GM23338 (cell line): ENCODE measurements around the gene ART3. TPM values are rescaled to one million over a fixed set of nuclear protein-coding genes. Genes with fewer than 3 reads are reported as not detected.

ENCODE experiments used
- ATAC-seq: fragments of 200-7000 bp; cut with Tn5 transposase; 3 replicates; pipeline ENCODE4 v1.9.1; 2020
- DNase-seq: peaks from one replicate; pipeline ENCODE4 v3.0.0-alpha.2; 2015; ENCODE audit warnings: low spot score
- H2AFZ ChIP-seq: fragments of 200-600 bp; sonication (generic); 2 replicates; pipeline ENCODE4 v1.8.0; 2016; ENCODE audit warnings: antibody characterized with exemption, mild to moderate bottlenecking, moderate library complexity
- H3F3A ChIP-seq: fragments of 200-600 bp; sonication (generic); replicated peaks from 2 replicates; pipeline ENCODE4 v1.8.0; 2017; ENCODE audit warnings: antibody characterized with exemption, mixed run types, low read depth
- H3K27ac ChIP-seq: fragments of 200-600 bp; sonication (generic); 2 replicates; pipeline ENCODE4 v1.6.1; 2016; ENCODE audit warnings: low read depth
- H3K27me3 ChIP-seq: fragments of 200-600 bp; sonication (generic); 2 replicates; pipeline ENCODE4 v1.8.0; 2016; ENCODE audit warnings: mild to moderate bottlenecking, mixed run types, moderate library complexity; ENCODE audit not compliant: insufficient read depth
- H3K36me3 ChIP-seq: fragments of 200-600 bp; sonication (generic); 2 replicates; pipeline ENCODE4 v1.8.0; 2016; ENCODE audit warnings: mild to moderate bottlenecking; ENCODE audit not compliant: insufficient read depth
- H3K4me1 ChIP-seq: fragments of 200-600 bp; sonication (generic); 2 replicates; pipeline ENCODE4 v1.8.0; 2016; ENCODE audit warnings: mild to moderate bottlenecking, moderate library complexity; ENCODE audit not compliant: insufficient read depth
- H3K4me2 ChIP-seq: fragments of 200-600 bp; sonication (generic); 2 replicates; pipeline ENCODE4 v1.7.1; 2017; ENCODE audit warnings: mixed run types
- H3K4me3 ChIP-seq: fragments of 200-600 bp; sonication (generic); 2 replicates; pipeline ENCODE4 v1.6.1; 2016; ENCODE audit warnings: mixed run types
- H3K79me2 ChIP-seq: fragments of 200-600 bp; sonication (generic); replicated peaks from 2 replicates; pipeline ENCODE4 v1.8.0; 2017; ENCODE audit warnings: mild to moderate bottlenecking; ENCODE audit not compliant: insufficient read depth
- H3K9me2 ChIP-seq: fragments of 200-600 bp; sonication (generic); 2 replicates; pipeline ENCODE4 v1.8.0; 2017; ENCODE audit not compliant: insufficient read depth
- H4K20me1 ChIP-seq: fragments of 200-600 bp; sonication (generic); replicated peaks from 2 replicates; pipeline ENCODE4 v1.8.0; 2017; ENCODE audit warnings: mild to moderate bottlenecking; ENCODE audit not compliant: insufficient read depth
- H3K27ac Mint-ChIP-seq: 2 replicates; pipeline ENCODE4 v1.8.0; 2020; ENCODE audit warnings: inconsistent platforms, mild to moderate bottlenecking, moderate library complexity, mixed read lengths
- H3K27me3 Mint-ChIP-seq: 3 replicates; pipeline ENCODE4 v1.8.0; 2022; ENCODE audit warnings: low read depth, mild to moderate bottlenecking, moderate library complexity, mixed read lengths, inconsistent platforms; ENCODE audit not compliant: insufficient read depth, poor library complexity
- H3K36me3 Mint-ChIP-seq: 3 replicates; pipeline ENCODE4 v1.8.0; 2021; ENCODE audit warnings: low read depth, mild to moderate bottlenecking, inconsistent platforms, moderate library complexity, mixed read lengths
- H3K4me1 Mint-ChIP-seq: 3 replicates; pipeline ENCODE4 v1.8.0; 2020; ENCODE audit warnings: mild to moderate bottlenecking, inconsistent platforms, mixed read lengths
- H3K4me3 Mint-ChIP-seq: 3 replicates; pipeline ENCODE4 v1.8.0; 2021; ENCODE audit warnings: moderate library complexity, mild to moderate bottlenecking, inconsistent platforms, mixed read lengths
- H3K9me3 Mint-ChIP-seq: 3 replicates; pipeline ENCODE4 v1.8.0; 2020; ENCODE audit warnings: moderate library complexity, mild to moderate bottlenecking, inconsistent platforms, mixed read lengths
- CREB1 ChIP-seq: fragments of 250-450 bp; sonication (Bioruptor Pico); IDR thresholded peaks from 2 replicates; pipeline ENCODE4 v1.5.0; 2020; ENCODE audit warnings: low read depth, mild to moderate bottlenecking, moderate library complexity
- CTCF ChIP-seq, 2 experiments: fragments of 200-600 bp in 1 of 2; sonication (generic) in 1 of 2; conservative IDR thresholded peaks; 2 replicates each; pipeline versions ENCODE4 v1.5.1 to v1.6.1; 2016 to 2017; ENCODE audit warnings: antibody characterized with exemption in 2 of 2, low read depth in 2 of 2, mild to moderate bottlenecking in 2 of 2, moderate library complexity in 1 of 2
- ETS1 ChIP-seq: IDR thresholded peaks from 2 replicates; pipeline ENCODE4 v1.6.1; 2016; ENCODE audit warnings: antibody characterized with exemption
- EZH2 ChIP-seq: fragments of 200-600 bp; sonication (generic); IDR thresholded peaks from one replicate; pipeline ENCODE4 v1.8.0; 2017; ENCODE audit warnings: antibody characterized with exemption, mild to moderate bottlenecking, low read depth; ENCODE audit not compliant: unreplicated experiment
- EZH2phosphoT487 ChIP-seq: fragments of 200-600 bp; sonication (generic); IDR thresholded peaks from one replicate; pipeline ENCODE4 v1.8.1; 2018; ENCODE audit warnings: antibody characterized with exemption; ENCODE audit not compliant: unreplicated experiment
- JUNB ChIP-seq: IDR thresholded peaks from one replicate; pipeline ENCODE4 v1.6.1; 2016; ENCODE audit warnings: antibody characterized with exemption; ENCODE audit not compliant: unreplicated experiment
- NANOG ChIP-seq: IDR thresholded peaks from 2 replicates; pipeline ENCODE4 v1.6.1; 2016; ENCODE audit warnings: antibody characterized with exemption, borderline replicate concordance
- REST ChIP-seq: IDR thresholded peaks from one replicate; pipeline ENCODE4 v1.6.1; 2018; ENCODE audit warnings: antibody characterized with exemption; ENCODE audit not compliant: unreplicated experiment
- STAT1 ChIP-seq: IDR thresholded peaks from one replicate; pipeline ENCODE4 v1.6.1; 2016; ENCODE audit warnings: antibody characterized with exemption; ENCODE audit not compliant: unreplicated experiment
- ZNF114 ChIP-seq: fragments of 250-450 bp; sonication (Bioruptor Pico); IDR thresholded peaks from 2 replicates; pipeline ENCODE4 v1.5.0; 2020; ENCODE audit warnings: mild to moderate bottlenecking, moderate library complexity
- ZNF331 ChIP-seq: fragments of 250-450 bp; sonication (Bioruptor Pico); IDR thresholded peaks from 2 replicates; pipeline ENCODE4 v1.5.0; 2020; ENCODE audit warnings: low read depth, mild to moderate bottlenecking, moderate library complexity
- ZNF462 ChIP-seq: fragments of 250-450 bp; sonication (Bioruptor Pico); IDR thresholded peaks from 2 replicates; pipeline ENCODE4 v1.5.0; 2020; ENCODE audit warnings: mild to moderate bottlenecking, moderate library complexity
- polyA plus RNA-seq: library from polyadenylated mRNA; unstranded; fragments of >200 nt; fragmentation: Nextera tagmentation; extraction: Ambion mirVana; gene quantifications from 2 replicates; pipeline ENCODE4 v1.2.1, GENCODE V29; 2016
- total RNA-seq: library from RNA; depleted of rRNA; stranded (reverse); fragments of >200 nt; shearing (Covaris generic); gene quantifications from 2 replicates; pipeline ENCODE4 v1.2.3, GENCODE V29; 2014

ART3 gene
- total and polyA plus RNA-seq, 2 experiments from 2014 or later, result 0.87 to 1.7 TPM

GRCh38 chr4:76144546-76144945 is 70.0 kb downstream of the ART3 start:
- H3K27ac ChIP-seq, result no peak overlapping the region
- Mint-ChIP-seq H3K4me3 (peak overlapping the region; percentile 45; the same call in 2 of the 3 replicates), H3K27ac (0 out of 2 replicates have a peak overlapping the region, but pooled peaks have one; percentile 11), H3K4me1 (peaks cover 21% of the 10 kb centered on the region), H3K27me3 (peaks cover 4% of the 10 kb centered on the region), H3K9me3 (no peaks in the 10 kb centered on the region), H3K36me3 (peaks cover 52% of the 10 kb centered on the region)
- H3K9me2 ChIP-seq, result no peaks in the 10 kb centered on the region
- H4K20me1 ChIP-seq, result peaks cover 32% of the 10 kb centered on the region
- peaks cover 34% of the 10 kb centered on the region for H3K36me3 ChIP-seq
- H3F3A ChIP-seq, result no peaks in the 10 kb centered on the region
- H3K27me3 ChIP-seq, result no peaks in the 10 kb centered on the region
- H3K4me1 ChIP-seq, result peaks cover 20% of the 10 kb centered on the region; the same call in 1 of the 2 replicates
- no peak for DNase-seq
- H3K4me3 ChIP-seq, result no peak overlapping the region
- H3K79me2 ChIP-seq, result peaks cover 91% of the 10 kb centered on the region
- ATAC-seq, result no peak
- H3K4me2 ChIP-seq, result no peak overlapping the region
- TF ChIP-seq EZH2, result no peak
- no peak for TF ChIP-seq ZNF114
- TF ChIP-seq STAT1, result no peak
- no peak for TF ChIP-seq CREB1 (CRISPR knock-in tag)
- TF ChIP-seq ZNF462 (CRISPR knock-in tag), result no peak
- no peak for TF ChIP-seq EZH2phosphoT487
- TF ChIP-seq ETS1, result no peak
- no peak for TF ChIP-seq ZNF331 (CRISPR knock-in tag)
- TF ChIP-seq REST, result no peak
- TF ChIP-seq NANOG, result no peak
- no peak for TF ChIP-seq JUNB
- TF ChIP-seq CTCF (conservative IDR thresholded peaks at IDR 0.05; ENCODE audit: low read depth in 2 of 2), result no peak
- no peak overlapping the region for H2AFZ ChIP-seq
